ENCODE results near the gene GNAO1. TPM values are rescaled to one million over a fixed set of nuclear protein-coding genes. Genes with fewer than 3 reads are reported as not detected.
A peak's percentile ranks its signal among the peaks of the same experiment; 100 is the strongest.

GNAO1 gene
- total and polyA plus RNA-seq, 5 donors, result 69.4 to 163 (median 118) TPM

DNA sequence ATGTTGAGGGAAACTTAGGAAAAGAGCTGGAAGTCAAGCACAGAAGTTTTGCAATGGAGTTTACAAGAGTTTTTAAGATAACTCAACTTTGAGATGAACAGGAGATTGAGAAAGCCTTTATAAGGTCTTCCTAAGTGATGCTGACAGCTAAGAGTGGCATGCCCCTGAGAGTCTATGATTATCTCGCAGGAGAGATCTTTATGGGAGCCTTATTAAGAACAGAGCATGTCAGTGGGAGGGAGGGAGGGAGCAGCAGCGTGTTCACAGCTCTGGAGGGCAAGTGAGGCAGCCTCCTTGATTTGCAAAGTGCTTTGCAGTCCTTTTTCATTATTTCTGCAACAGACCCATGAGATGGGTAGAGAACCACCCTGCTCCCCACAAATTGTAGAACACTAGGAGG is 30.7 kb downstream of the GNAO1 start:
- Histone ChIP-seq H3K4me3 (ENCODE audit: low read length) (no peak overlapping the region), H3K27ac (ENCODE audit: low read length) (no peak overlapping the region), H3K27me3 (ENCODE audit: control insufficient read depth, insufficient read depth) (no peaks in the 10 kb centered on the region), H3K9me3 (ENCODE audit: control insufficient read depth, low read length) (no peaks in the 10 kb centered on the region), H3K4me1 (ENCODE audit: control insufficient read depth, insufficient read depth, low read length) (peaks cover 18% of the 10 kb centered on the region)
- DNase-seq (no peak), ATAC-seq (no peak)
- 58% methylated on average over 2 of the region's 2 CpGs for WGBS
- intact Hi-C loops (cut with DNase I), result no loop called here

DNA sequence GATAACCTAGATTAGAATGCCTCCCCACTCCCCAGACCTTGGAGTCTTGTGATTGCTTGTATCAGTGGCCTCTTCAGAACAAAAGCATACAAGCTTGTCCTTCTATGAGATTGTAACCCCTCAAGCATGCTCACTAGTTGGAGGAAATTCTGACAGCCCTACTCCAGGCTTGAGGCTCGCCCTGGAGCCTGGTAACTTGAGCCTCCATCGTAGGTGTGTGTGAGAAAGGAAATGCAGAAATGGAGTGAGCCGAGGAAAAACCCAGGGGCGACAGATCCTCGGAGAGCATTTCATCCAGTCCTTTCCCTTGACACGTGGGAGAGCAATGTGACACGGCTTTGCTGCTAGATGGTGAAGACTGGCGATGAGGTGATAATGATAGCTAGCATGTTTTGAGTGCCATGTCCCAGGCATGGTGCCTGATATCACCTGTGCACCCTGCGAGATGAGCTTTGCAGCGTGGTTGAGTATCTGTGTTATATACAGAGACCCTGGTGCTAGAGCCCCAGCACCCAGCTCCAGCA is 31.2 kb downstream of the GNAO1 start:
- Histone ChIP-seq H3K4me1 (ENCODE audit: control insufficient read depth, insufficient read depth, low read length) (peaks cover 18% of the 10 kb centered on the region), H3K4me3 (ENCODE audit: low read length) (no peak overlapping the region), H3K9me3 (ENCODE audit: control insufficient read depth, low read length) (no peaks in the 10 kb centered on the region), H3K27me3 (ENCODE audit: control insufficient read depth, insufficient read depth) (no peaks in the 10 kb centered on the region), H3K27ac (ENCODE audit: low read length) (no peak overlapping the region)
- intact Hi-C loops (cut with DNase I), result no loop called here
- DNase-seq (no peak), ATAC-seq (no peak)
- WGBS, result 59% methylated on average over 10 of the region's 10 CpGs

DNA sequence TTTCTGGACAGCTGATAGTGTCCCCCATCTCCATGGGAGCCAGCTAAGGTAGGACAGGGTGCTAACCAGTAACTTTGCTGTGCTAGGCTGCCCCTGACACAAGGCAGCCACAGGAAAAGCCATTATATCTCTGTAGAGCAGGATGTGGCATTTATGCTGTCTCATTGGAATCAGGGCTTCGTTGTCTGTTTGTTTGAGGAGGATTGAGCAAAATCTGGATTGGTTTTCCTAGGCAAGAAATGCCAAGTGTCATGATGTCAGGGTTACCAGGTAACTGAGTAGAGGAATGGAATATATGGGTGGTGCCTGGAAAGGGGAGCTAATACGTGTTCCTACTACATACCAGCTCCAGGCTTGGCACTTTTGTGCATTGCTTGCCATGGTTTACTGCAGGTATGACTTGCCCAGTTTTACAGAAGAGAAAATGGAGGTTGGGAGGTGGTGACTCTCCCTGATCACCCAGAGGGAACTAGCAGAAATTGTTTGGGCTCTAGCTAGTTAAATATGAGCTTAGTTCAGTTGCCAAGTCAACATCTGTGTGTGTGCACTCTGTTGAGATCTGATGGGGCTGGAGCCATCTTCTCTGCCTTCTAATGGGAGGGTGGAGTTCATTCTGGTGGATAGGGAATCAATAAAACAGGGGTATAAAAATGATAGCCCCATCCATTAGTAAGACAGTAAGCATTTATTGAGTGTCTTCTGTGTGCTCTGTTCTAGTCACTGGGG is 33.9 kb downstream of the GNAO1 start:
- intact Hi-C loops (cut with DNase I), result no loop called here
- DNase-seq (no peak), ATAC-seq (peak in 1 of 2 donors; percentile 20)
- Histone ChIP-seq H3K27me3 (ENCODE audit: control insufficient read depth, insufficient read depth) (no peaks in the 10 kb centered on the region), H3K27ac (ENCODE audit: low read length) (no peak overlapping the region), H3K9me3 (ENCODE audit: control insufficient read depth, low read length) (no peaks in the 10 kb centered on the region), H3K4me1 (ENCODE audit: control insufficient read depth, insufficient read depth, low read length) (peaks cover 21% of the 10 kb centered on the region), H3K4me3 (ENCODE audit: low read length) (no peak overlapping the region)
- 46% methylated on average over 2 of the region's 2 CpGs for WGBS

DNA sequence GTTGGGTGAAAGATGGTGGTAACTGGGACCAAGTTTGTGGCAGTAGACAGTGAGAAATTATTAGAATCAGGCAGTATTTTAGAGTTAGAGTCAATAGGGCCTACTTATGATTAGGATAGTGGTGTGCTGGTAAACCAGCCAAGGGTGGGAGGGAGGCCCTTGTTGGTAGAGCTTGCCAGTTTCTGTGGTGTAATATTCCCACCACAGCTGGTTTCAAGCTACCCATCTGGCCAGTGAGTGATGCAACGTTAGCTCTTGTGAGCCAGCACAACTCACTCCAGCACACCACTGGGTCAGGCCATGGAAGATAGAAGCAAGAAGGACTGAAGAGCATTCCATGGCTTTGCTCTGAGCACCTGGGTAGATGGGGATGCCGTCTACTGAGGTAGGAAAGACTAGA is 34.9 kb downstream of the GNAO1 start:
- Histone ChIP-seq H3K9me3 (ENCODE audit: control insufficient read depth, low read length) (no peaks in the 10 kb centered on the region), H3K27me3 (ENCODE audit: control insufficient read depth, insufficient read depth) (no peaks in the 10 kb centered on the region), H3K4me1 (ENCODE audit: control insufficient read depth, insufficient read depth, low read length) (peaks cover 21% of the 10 kb centered on the region), H3K27ac (ENCODE audit: low read length) (no peak overlapping the region), H3K4me3 (ENCODE audit: low read length) (no peak overlapping the region)
- ATAC-seq (peak; percentile 75 to 76), DNase-seq (peak in 2 of 3 donors; percentile 66 to 71)
- 68% methylated on average over 2 of the region's 2 CpGs for WGBS
- intact Hi-C loops (cut with DNase I), result no loop called here

DNA sequence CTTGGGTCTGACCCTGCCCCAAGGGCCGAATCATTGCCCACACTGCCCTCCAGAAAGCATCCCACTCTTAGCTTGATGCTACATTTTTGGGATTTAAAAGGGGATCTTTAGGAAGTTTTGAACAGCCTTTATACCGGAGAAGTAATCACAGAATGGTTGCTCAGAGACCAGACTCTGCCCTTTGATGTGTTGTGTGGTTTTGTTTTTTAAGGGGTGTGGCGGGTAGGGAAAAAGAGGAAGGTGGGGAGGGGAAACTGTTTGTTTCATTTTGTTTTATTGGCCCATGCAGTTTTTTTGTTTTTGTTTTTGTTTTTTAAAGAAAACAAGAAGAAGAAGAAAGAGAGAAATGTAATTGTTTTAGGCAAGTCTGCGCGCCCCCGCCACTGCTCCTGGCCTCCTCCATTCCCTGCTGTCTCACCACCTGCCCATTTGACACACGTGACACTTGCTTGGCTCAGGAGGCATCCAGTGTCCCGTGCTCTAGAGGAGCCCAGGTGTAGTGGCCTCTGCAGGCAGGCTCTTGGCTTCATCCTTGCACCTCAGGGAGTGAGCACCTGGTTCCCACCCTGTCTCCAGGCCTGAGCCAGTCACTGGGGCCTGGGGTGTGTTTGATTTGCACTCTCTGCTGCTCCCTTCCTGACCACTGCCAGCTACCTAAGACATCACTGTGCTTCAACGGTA is 35.7 kb downstream of the GNAO1 start:
- intact Hi-C loops (cut with DNase I), result no loop called here
- ATAC-seq, result no peak
- no peak overlapping the region for H3K27ac ChIP-seq (ENCODE audit: low read length)
- no peaks in the 10 kb centered on the region for H3K9me3 ChIP-seq (ENCODE audit: control insufficient read depth, low read length)
- peaks cover 21% of the 10 kb centered on the region for H3K4me1 ChIP-seq (ENCODE audit: control insufficient read depth, insufficient read depth, low read length)
- no peaks in the 10 kb centered on the region for H3K27me3 ChIP-seq (ENCODE audit: control insufficient read depth, insufficient read depth)
- WGBS, result 79% methylated on average over 9 of the region's 9 CpGs
- no peak overlapping the region for H3K4me3 ChIP-seq (ENCODE audit: low read length)
- DNase-seq, result no peak

DNA sequence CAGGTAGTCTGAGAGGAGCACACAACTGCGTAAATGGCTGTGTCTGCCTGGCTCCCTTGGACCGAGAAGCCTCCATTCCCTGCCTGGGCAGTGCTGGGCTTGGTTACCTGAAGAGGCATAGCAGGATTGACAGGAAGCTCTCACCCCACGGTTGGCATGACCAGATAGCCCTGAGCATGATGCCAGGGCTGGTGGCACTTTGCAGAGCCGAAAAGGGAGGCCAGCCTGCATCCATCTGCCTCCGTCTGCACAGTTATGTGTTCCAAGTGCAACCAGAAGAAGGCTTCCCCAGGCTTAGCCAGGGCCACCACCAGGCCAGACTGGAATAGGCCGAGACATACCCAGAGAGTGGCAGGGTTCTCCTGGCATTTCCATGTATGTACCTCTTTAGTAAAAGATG is 36.6 kb downstream of the GNAO1 start:
- DNase-seq (no peak), ATAC-seq (no peak)
- 89% methylated on average over 6 of the region's 6 CpGs for WGBS
- peaks cover 17% of the 10 kb centered on the region for H3K4me1 ChIP-seq (ENCODE audit: control insufficient read depth, insufficient read depth, low read length)
- intact Hi-C loops (cut with DNase I), result no loop called here
- H3K4me3 ChIP-seq (ENCODE audit: low read length), result no peak overlapping the region
- H3K9me3 ChIP-seq (ENCODE audit: control insufficient read depth, low read length), result no peaks in the 10 kb centered on the region
- H3K27ac ChIP-seq (ENCODE audit: low read length), result no peak overlapping the region
- no peaks in the 10 kb centered on the region for H3K27me3 ChIP-seq (ENCODE audit: control insufficient read depth, insufficient read depth)

DNA sequence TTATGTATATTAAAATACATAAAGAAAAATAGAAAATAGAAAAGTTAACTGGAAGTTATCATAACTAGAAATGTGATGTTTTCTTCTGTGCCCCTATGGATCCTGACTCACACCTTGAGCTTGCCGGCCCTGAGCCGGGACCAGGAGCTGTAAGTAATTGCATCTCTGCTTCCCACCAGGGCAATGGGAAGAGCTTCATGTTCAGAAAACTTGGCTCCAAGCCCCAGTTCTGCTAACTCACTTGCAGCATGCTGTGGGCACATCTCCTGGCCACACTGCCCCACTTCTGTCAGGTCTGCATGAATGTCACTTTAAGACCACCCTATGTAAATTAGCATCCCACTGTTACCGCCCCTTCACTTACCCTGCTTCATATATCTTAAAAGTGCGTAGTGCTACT is 37.2 kb downstream of the GNAO1 start:
- intact Hi-C loops (cut with DNase I), result no loop called here
- H3K27me3 ChIP-seq (ENCODE audit: control insufficient read depth, insufficient read depth), result no peaks in the 10 kb centered on the region
- 74% methylated on average over 4 of the region's 4 CpGs for WGBS
- no peak overlapping the region for H3K27ac ChIP-seq (ENCODE audit: low read length)
- peaks cover 19% of the 10 kb centered on the region for H3K4me1 ChIP-seq (ENCODE audit: control insufficient read depth, insufficient read depth, low read length)
- H3K9me3 ChIP-seq (ENCODE audit: control insufficient read depth, low read length), result no peaks in the 10 kb centered on the region
- no peak for ATAC-seq
- no peak overlapping the region for H3K4me3 ChIP-seq (ENCODE audit: low read length)
- no peak for DNase-seq

DNA sequence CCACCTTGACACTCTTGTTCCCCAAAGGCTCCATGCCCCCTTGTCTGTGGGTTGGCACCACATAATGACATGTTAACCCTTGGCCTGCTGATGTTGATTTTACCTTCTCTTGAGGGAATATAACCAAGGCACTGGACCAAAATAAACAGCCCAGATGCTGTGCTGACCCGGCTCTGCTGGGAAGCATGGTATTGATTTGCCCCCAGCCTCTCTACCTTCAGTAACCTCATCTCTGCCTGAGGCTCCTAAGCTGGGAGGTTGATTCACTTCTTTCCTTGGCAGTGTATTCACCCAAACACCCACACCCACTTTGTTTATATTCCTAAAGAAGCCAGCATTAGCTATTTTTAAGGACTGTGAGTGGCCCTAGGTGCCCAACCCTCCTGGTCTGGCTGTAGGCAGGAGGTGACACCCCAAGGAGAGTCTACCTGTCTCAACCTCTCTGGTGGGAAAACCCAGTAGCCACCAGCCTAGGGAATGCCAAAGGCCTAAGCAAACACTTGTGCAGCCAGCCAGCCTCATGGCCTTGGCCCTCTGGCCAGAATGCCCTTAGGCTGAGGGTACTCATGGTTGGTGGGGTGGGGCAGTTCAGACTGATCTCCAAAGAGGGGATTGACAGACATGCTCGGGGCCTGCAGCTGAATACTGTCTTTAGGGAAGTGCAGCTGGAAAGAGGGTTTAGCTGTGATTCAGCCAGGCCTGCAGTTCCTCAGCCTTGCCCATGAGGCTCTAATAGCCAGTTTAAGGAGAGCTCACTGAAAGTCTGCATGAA is 42.7 kb downstream of the GNAO1 start:
- DNase-seq (no peak), ATAC-seq (peak in 1 of 2 donors; percentile 7)
- Histone ChIP-seq H3K27me3 (ENCODE audit: control insufficient read depth, insufficient read depth) (no peaks in the 10 kb centered on the region), H3K9me3 (ENCODE audit: control insufficient read depth, low read length) (no peaks in the 10 kb centered on the region), H3K27ac (ENCODE audit: low read length) (no peak overlapping the region), H3K4me3 (ENCODE audit: low read length) (no peak overlapping the region), H3K4me1 (ENCODE audit: control insufficient read depth, insufficient read depth, low read length) (peaks cover 11% of the 10 kb centered on the region)
- intact Hi-C loops (cut with DNase I), result no loop called here
- 64% methylated on average over 2 of the region's 2 CpGs for WGBS

DNA sequence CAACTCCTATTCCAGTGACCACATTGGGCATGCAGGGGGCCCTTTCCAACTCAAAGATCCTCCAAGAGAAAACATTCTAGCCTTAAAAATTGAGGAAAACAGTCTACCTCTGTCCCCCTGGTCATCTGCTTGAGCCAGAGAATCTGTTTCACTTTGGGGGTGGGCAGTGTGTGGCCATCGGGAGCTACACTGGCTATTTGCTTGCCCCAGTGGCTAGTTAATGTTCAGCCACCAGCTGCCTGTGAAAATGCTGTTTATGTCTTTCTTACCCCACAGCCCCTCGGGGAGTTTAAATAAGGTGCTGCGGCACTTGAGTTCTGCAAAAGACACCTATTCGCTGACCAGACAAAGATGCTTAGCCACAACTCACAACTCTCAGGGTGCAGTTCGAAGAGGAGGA is 43.4 kb downstream of the GNAO1 start:
- H3K27me3 ChIP-seq (ENCODE audit: control insufficient read depth, insufficient read depth), result no peaks in the 10 kb centered on the region
- 93% methylated on average over 5 of the region's 5 CpGs for WGBS
- intact Hi-C loops (cut with DNase I), result no loop called here
- ATAC-seq (no peak), DNase-seq (no peak)
- H3K27ac ChIP-seq (ENCODE audit: low read length), result no peak overlapping the region
- H3K4me1 ChIP-seq (ENCODE audit: control insufficient read depth, insufficient read depth, low read length), result peaks cover 11% of the 10 kb centered on the region
- no peak overlapping the region for H3K4me3 ChIP-seq (ENCODE audit: low read length)
- H3K9me3 ChIP-seq (ENCODE audit: control insufficient read depth, low read length), result no peaks in the 10 kb centered on the region

DNA sequence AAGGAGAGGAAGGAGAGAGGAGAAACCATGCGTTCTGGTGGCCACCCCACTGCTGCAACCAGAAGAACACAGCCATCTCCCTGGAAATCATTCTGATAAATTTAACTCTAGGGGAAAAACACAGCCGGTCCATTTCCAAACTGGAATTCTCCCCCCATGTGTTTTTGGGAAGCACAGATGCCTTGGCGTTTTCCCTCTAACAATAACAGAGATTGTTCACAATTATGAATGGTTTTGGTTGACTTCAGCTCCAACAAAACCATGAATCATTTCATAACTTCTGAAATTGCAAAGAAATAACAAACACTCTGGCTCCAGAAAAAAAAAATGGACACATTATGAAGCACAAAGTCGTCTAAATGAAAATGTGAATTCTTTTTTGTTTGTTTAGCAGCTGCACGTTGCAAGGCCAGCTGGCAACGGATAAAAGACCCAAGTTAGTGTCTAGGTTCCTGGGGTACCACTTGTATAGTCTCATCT is 46.2 kb downstream of the GNAO1 start:
- WGBS, result 50% methylated on average over 6 of the region's 6 CpGs
- DNase-seq (no peak), ATAC-seq (peak; percentile 50 to 60)
- intact Hi-C loops (cut with DNase I), result no loop called here
- Histone ChIP-seq H3K27me3 (ENCODE audit: control insufficient read depth, insufficient read depth) (no peaks in the 10 kb centered on the region), H3K27ac (ENCODE audit: low read length) (peak overlapping the region; percentile 51), H3K4me3 (ENCODE audit: low read length) (no peak overlapping the region), H3K4me1 (ENCODE audit: control insufficient read depth, insufficient read depth, low read length) (peaks cover 11% of the 10 kb centered on the region), H3K9me3 (ENCODE audit: control insufficient read depth, low read length) (no peaks in the 10 kb centered on the region)

DNA sequence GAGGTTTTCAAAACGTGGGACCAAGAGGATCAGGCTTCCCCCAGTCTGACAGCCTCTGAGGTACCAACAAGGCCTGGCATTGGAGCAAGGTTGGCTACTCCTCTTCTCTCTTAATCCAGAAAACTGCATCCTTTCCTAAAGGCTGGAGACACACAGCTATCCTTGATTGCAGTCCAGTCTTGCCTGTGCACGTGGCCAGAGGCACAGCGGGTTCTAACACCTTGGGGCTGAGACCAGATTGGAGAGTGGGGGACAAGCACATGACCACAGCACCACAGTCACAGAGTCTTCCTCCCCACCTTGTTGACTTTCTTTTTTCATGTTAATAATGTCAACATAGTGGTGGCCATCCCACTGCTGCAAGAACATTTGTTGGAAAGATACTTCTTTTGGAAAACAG is 46.9 kb downstream of the GNAO1 start:
- Histone ChIP-seq H3K27ac (ENCODE audit: low read length) (no peak overlapping the region), H3K9me3 (ENCODE audit: control insufficient read depth, low read length) (no peaks in the 10 kb centered on the region), H3K4me3 (ENCODE audit: low read length) (no peak overlapping the region), H3K27me3 (ENCODE audit: control insufficient read depth, insufficient read depth) (no peaks in the 10 kb centered on the region), H3K4me1 (ENCODE audit: control insufficient read depth, insufficient read depth, low read length) (peaks cover 11% of the 10 kb centered on the region)
- ATAC-seq, result peak in 1 of 2 donors; percentile 5
- WGBS, result 32% methylated on average over 3 of the region's 3 CpGs
- DNase-seq, result no peak
- intact Hi-C loops (cut with DNase I), result no loop called here

Data from right cardiac atrium (tissue), 5 donors.